ENCODE data around the gene JAZF1.
A peak's percentile ranks its signal among the peaks of the same experiment; 100 is the strongest.

JAZF1 gene

GRCh38 chr7:28096713-28097112 lies 83.9 kb downstream of the JAZF1 start:
- peak; percentile 59 for DNase-seq

GRCh38 chr7:28095231-28095630 lies 85.4 kb downstream of the JAZF1 start:
- DNase-seq = no peak

GRCh38 chr7:28093623-28094232 lies 86.9 kb downstream of the JAZF1 start:
- DNase-seq = no peak

- DNase-seq = no peak
Observed at GRCh38 chr7:28091190-28091589, 89.4 kb downstream of the JAZF1 start.

GRCh38 chr7:28088901-28089714 lies 91.5 kb downstream of the JAZF1 start:
- DNase-seq = no peak

- DNase-seq = no peak
Observed at GRCh38 chr7:28088032-28088431, 92.6 kb downstream of the JAZF1 start.

- DNase-seq = no peak
Observed at GRCh38 chr7:28086198-28086597, 94.4 kb downstream of the JAZF1 start.

- DNase-seq = no peak
Observed at GRCh38 chr7:28083998-28084985, 96.3 kb downstream of the JAZF1 start.

GRCh38 chr7:28083164-28083997 lies 97.2 kb downstream of the JAZF1 start:
- no peak for DNase-seq

GRCh38 chr7:28082071-28082470 lies 98.5 kb downstream of the JAZF1 start:
- DNase-seq = no peak

GRCh38 chr7:28081016-28081415 lies 99.6 kb downstream of the JAZF1 start:
- no peak for DNase-seq

- DNase-seq = no peak
Observed at GRCh38 chr7:28078036-28078901, 102.3 kb downstream of the JAZF1 start.

GRCh38 chr7:28077616-28078015 lies 103.0 kb downstream of the JAZF1 start:
- no peak for DNase-seq

GRCh38 chr7:28076423-28077200 lies 104.0 kb downstream of the JAZF1 start:
- no peak for DNase-seq

GRCh38 chr7:28075674-28076358 lies 104.8 kb downstream of the JAZF1 start:
- DNase-seq = no peak

GRCh38 chr7:28072876-28073514 lies 107.6 kb downstream of the JAZF1 start:
- DNase-seq = no peak

GRCh38 chr7:28071570-28071969 lies 109.0 kb downstream of the JAZF1 start:
- DNase-seq = no peak

- DNase-seq = no peak
Observed at GRCh38 chr7:28070297-28071055, 110.1 kb downstream of the JAZF1 start.

- DNase-seq = no peak
Observed at GRCh38 chr7:28069807-28070206, 110.8 kb downstream of the JAZF1 start.
